SH-SY5Y (cell line): ENCODE data around the gene EEPD1.

Source experiments
- GATA2 ChIP-seq: IDR thresholded peaks from 2 replicates; pipeline ENCODE4 v1.6.1; 2011; ENCODE audit warnings: mild to moderate bottlenecking, low read depth, low read length
- GATA3 ChIP-seq: IDR thresholded peaks from 2 replicates; pipeline ENCODE4 v1.6.1; 2011; ENCODE audit warnings: low read depth, mild to moderate bottlenecking, low read length, moderate library complexity

- TF ChIP-seq GATA3: no peak
- TF ChIP-seq GATA2: no peak
Observed at GRCh38 chr7:36262309-36263094, 109.4 kb downstream of the EEPD1 start.
